Measurements from ENCODE around the gene PRAMEF17.
"Not testable (repeated sequence)": the region's sequence is repeated elsewhere in the genome, so short reads cannot be mapped to it uniquely, and the experiment has no call there.

PRAMEF17 gene, protein sequence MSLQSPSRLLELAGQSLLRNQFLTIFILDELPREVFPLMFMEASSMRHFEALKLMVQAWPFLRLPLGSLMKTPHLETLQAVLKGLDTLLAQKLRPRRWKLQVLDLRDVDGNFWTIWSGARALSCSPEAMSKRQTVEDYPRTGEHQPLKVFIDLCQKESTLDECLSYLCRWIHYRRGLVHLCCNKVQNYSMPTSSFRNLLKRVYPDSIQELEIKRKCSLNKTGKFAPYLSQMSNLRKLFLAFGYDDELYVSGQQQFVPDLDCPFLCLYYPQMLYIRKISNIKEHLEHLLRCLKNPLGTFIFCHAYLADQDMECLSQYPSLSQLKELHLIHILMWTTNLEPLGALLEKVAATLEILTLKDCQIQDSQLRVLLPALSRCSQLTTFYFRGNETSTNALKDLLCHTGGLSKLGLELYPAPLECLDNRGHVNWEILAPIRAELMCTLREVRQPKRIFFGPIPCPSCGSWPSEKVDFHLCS

DNA sequence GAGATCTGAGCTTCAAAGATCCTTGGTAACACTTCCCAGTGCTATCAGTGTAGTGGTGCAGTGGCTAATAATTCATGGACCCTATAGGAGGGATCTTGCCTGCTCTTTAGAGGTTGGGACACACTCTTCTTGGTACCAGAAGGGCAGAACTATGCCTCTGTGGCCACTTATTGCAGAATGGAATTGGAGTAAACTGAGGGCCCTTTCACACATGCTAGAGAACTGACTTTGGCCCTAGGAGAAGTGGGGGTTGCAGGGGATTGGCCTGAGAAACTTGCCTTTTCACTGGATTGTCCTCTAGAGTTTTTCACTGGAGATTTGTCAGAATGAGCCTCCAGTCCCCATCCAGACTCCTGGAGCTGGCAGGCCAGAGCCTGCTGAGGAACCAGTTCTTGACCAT is at the start of gene PRAMEF17:
PRAMEF17 (plus strand) TSS at position 301 of the 400 bp plus-strand sequence; CDS start at position 327, 26 bp downstream.
- DNase-seq: not testable (repeated sequence)

DNA sequence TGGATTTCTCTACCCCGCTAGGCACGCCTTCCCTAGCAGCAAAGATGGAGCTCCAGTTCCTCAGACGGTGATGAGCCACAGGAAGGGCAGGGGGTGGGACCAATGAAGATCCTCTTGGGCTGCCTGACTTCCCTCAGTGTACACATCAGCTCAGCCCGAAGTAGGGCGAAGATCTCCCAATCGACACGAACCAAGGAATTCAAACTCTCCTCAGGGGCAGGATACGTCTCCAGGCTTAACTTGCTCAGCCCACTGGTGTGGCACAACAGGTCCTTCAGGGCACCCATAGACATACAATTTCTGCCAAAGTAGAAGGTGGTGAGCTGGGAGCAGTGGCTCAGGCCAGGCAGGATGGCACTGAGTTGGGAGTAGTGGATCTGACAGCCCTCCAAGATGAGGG is 46.9 kb upstream of the PRAMEF17 start:
- not testable (repeated sequence) for DNase-seq

DNA sequence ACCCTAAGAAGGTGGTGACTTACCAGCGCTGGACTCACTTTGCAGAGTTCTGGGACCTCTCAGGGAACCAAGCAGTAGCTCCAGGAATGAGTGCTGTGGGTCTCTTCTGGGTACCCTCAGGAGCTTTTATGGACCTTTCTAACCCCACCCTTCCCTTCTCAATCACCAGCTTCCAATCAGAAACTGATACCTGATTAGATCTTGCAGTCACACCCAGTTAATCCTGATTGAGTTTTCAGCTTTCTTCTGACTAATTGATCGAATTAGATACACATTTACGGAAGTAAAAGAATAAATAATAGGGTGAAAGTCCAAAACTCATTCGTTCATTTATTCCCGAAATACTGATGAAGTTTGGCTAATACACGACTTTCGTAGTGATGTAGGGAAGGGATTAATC is 42.4 kb upstream of the PRAMEF17 start, which contains the start of gene PRAMEF14:
PRAMEF14 (minus strand) TSS at position 101 of the 400 bp plus-strand sequence. CDS start 1,820 bp downstream, outside the sequence.
- DNase-seq: not testable (repeated sequence)

DNA sequence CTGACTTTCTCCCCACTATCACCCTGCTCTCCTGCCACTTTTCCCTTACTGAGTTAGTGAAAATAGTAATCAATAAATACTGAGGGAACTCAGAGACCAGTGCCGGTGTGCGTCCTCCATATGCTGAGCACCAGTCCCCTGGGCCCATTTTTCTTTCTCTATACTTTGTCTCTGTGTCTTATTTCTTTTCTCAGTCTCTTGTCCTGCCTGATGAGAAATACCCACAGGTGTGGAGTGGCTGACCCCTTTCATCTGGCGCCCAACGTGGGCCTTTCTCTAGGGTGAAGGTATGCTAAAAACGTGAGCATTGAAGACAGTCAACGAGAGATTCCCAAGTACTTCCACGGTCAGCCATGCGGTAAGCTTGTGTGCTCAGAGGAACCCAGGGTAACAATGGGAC is 36.0 kb upstream of the PRAMEF17 start:
- DNase-seq: not testable (repeated sequence)

DNA sequence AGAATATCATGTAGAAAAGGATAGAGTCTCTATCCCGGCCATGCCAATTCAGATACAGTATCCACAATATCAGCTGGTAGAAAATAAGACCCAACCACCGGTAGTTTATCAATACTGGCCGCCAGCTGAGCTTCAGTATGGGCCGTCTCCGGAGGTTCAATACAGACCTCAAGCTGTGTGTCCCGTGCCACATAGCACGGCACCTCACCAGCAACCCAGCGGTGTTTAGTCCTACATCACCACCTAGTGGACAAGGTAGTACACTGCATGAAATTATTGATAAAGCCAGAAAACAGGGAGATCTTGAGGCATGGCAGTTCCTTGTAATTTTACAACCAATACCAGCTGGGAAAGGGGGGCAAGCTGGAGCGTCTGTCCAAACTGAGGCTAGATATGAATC is 35.0 kb upstream of the PRAMEF17 start:
- DNase-seq: not testable (repeated sequence)

DNA sequence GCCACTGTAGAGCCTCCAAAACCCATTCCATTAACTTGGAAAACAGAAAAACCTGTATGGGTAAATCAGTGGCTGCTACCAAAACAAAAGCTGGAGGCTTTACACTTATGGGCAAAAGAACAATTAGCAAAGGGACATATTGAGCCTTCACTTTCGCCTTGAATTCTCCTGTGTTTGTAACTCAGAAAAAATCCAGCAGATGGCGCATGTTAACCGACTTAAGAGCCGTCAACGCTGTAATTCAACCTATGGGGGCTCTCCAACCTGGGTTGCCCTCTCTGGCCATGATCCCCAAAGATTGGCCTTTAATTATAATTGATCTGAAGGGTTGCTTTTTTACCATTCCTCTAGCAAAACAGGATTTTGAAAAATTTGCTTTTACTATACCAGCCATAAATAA is 32.7 kb upstream of the PRAMEF17 start:
- peak in 3 of 56 donors; percentile 1 to 22 (median 7) for DNase-seq

DNA sequence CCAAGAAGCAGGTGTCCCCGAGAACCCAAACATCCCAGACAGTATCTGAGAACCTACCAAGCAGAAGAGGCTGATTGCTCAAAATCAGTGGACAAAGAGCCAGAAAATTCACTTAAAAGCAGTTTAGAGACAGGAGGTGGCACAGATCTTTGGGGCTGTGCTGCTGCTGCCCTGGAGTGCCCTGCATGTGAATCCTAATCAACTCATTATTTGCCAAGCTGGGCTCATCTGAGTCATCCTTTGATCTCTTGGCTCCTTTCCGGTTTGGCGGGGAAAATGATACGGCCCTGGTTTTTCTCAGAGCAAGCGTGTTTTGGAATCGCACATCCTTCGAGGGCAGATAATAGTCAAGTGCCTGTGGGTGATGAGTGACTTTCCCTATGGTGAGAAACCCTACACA is 27.1 kb upstream of the PRAMEF17 start:
- DNase-seq: not testable (repeated sequence)

DNA sequence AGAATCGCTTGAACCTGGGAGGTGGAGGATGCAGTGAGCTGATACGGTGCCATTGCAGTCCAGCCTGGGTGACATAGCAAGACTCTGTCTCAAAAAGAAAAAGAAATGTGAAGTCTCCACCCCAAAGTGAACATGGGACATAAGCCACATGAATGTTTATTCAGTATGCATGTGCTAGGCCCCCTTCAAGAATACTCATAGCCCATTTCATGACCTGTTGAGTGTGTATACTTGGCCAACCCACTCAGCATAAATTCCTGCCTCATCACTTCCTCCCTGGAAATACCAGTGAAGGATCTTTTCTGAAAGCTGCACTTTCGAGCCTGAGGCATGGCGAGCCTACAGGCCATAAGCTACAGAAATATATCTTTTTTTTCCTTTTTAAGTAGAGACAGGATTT is 24.5 kb upstream of the PRAMEF17 start:
- not testable (repeated sequence) for DNase-seq

DNA sequence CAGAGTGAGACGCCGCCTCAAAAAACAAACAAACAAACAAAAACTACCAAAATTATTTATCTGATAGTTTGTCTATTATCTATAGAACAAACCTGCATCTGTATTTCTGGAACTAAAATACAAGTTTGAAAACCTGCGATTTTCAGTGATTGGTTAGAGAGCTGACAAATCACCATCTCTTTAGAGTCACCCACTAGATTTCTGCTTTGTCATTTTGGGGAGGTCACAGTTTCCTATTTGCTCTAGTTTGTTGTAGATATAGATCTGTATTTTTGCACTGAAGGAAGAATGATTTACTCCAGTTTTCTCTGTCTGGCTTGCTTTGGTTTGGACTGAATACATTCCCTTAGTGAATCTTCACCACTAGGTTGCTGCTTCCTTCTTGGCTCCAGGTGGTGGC is 22.9 kb upstream of the PRAMEF17 start:
- not testable (repeated sequence) for DNase-seq

DNA sequence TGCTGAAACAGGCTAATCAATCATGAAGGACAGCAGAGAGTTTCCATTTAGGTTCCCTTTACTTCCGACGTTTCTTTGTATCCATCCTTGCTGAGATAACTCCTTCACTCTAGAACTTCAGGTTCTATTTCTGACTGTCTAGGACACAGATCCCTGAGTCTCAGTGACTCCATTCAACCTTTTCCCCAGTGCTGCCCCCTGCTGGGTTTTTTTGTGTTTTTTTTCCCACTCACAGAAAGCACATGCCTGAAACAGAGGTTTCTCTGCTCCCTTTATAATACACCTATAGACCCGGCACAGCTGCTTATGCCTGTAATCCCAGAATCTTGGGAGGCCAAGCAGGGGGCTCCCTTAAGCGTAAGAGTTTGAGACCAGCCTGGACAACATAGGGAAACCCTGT is 20.9 kb upstream of the PRAMEF17 start:
- DNase-seq: peak in 6 of 56 donors; percentile 0 to 53 (median 4)

DNA sequence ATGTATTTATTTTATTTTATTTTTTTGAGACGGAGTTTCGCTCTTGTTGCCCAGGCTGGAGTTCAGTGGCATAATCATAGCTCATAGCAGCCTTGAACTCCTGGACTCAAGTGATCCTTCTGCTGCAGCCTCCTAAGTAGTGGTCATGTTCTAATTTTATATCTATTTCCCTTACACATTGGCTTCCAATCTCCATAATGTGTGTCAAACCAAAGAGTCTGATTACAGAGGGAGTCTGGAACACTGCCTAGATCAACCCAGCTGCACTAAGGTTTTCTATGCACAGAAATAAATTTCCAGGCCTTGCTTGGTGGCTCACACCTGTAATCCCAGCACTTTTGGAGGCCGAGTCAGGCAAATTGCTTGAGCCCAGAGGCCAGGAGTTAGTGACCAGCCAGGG is 10.4 kb upstream of the PRAMEF17 start:
- not testable (repeated sequence) for DNase-seq

DNA sequence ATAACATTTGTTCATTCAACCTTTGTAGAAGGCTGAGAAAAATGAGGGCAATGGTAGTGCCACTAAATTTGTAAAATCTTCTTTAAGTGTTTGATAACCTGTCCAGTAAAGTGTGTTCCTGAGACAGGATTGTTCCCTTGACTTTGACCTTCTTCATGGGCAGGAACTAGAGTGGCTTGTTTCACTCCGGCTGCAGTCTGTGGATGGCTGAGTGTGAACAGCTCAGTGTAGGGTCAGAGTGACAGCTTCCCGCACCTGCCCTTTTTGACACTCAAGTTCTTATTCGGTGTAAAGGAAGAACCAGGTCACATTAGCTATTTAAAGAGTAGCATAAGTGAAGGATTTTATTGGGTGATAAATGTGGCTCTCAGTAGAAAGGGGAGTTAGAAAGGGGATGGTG is 9.1 kb upstream of the PRAMEF17 start:
- DNase-seq: not testable (repeated sequence)

DNA sequence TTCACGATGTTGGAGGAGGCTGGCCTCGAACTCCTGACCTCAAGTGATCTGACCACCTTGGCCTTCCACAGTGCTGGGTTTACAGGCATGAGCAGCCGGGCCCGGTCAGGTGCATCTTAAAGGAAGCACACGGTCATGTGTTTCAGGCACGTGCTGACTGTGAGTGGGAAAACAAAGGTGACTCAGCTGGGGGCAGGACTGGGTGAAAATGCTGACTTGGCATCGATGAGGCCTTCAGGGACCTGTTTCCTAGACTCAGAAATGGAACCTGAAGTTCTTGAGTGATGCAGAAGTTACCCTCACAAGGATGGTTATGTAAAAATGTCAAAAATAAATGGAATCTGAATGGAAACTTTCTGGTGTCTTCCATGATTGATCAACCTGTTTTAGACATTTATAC is 3.6 kb downstream of the PRAMEF17 start:
- not testable (repeated sequence) for DNase-seq

DNA sequence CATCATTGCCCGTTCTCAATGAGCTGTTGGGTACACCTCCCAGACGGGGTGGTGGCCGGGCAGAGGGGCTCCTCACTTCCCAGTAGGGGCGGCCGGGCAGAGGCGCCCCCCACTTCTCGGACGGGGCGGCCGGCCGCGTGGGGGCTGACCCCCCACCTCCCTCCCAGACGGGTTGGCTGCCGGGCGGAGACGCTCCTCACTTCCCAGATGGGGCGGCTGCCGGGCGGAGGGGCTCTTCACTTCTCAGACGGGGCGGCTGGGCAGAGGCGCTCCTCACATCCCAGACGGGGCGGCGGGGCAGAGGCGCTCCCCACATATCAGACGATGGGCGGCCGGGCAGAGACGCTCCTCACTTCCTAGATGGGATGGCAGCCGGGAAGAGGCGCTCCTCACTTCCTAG is 5.3 kb downstream of the PRAMEF17 start:
- DNase-seq: not testable (repeated sequence)

DNA sequence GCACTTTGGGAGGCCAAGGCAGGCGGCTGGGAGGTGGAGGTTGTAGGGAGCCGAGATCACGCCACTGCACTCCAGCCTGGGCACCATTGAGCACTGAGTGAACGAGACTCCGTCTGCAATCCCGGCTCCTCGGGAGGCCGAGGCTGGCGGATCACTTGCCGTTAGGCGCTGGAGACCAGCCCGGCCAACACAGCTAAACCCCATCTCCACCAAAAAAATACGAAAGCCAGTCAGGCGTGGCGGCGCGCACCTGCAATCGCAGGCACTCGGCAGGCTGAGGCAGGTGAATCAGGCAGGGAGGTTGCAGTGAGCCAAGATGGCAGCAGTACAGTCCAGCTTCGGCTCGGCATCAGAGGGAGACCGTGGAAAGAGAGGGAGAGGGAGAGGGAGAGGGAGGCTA is 5.9 kb downstream of the PRAMEF17 start:
- not testable (repeated sequence) for DNase-seq

DNA sequence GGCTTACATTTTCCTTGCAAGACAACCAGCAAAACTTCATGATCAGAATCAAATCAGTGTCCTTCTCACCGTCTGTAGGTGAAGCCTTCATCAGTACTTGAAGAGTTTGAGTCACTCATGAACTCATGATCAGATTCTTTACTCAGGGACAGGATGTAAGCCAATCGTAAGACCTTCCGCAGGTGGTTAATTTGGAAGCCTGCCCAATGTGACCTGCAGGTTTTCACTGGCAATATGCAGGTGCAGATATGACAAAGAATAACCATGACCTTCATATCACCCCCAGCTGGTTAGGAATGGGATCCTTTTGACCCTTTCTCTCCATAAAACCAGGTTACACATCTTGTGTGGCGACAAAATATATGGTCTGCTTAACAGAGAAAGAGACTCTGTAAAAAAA is 18.4 kb downstream of the PRAMEF17 start:
- no peak for DNase-seq

DNA sequence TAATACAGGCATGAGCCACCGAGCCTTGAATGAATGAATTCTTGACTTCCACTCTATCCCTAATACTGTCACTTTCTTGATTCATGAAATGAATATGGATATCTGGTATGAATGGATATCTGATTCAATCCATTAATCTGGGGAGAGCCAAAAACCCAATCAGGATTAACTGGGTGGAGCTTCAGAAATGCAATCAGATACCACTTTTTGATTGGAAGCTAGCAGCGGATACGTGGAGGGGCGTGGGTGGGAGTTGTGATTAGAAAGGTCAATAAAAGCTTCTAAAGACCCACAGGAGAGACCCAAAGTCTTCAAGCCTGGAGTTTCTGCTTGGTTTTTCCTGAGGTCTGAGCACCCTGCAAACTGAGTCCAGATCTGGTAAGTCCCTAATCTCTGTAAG is 20.7 kb downstream of the PRAMEF17 start, which contains the start of gene PRAMEF20:
PRAMEF20 (plus strand) TSS at position 301 of the 400 bp plus-strand sequence. CDS start 5,905 bp downstream, outside the sequence.
- not testable (repeated sequence) for DNase-seq

DNA sequence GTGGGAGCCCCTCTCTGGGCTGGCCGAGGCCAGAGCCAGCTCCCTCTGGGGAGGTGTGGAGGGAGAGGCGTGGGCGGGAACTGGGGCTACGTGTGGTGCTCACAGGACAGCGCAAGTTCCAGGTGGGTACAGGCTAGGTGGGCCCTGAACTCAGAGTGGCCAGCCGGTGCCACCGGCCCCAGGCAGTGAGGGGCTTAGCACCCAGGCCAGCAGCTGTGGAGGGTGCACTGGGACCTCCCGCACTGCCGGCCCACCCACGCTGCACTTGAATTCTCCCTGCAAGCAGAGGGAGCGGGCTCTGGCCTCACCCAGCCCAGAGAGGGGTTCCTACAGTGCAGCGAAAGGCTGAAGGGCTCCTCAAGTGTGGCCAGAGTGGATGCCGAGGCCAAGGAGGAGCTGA is 41.1 kb downstream of the PRAMEF17 start:
- DNase-seq: no peak

DNA sequence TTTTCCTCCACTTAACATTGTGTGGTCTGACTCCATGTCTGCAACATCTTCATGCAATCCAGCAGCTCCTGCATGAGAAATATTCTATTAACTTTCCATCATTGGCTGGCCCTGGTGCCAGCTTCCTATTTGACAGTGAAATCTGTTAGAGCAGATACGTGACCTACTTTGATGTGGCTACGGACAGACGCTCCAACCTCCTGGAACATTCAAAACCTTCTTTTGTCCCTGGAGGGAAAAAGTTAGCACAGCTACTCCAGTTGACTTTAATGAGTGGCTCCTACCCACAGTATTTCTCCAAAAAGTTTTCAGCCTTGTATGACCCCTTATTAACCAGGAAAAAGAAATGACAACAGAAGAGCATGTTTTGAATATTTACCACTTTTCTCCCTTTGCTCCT is 42.8 kb downstream of the PRAMEF17 start:
- no peak for DNase-seq

DNA sequence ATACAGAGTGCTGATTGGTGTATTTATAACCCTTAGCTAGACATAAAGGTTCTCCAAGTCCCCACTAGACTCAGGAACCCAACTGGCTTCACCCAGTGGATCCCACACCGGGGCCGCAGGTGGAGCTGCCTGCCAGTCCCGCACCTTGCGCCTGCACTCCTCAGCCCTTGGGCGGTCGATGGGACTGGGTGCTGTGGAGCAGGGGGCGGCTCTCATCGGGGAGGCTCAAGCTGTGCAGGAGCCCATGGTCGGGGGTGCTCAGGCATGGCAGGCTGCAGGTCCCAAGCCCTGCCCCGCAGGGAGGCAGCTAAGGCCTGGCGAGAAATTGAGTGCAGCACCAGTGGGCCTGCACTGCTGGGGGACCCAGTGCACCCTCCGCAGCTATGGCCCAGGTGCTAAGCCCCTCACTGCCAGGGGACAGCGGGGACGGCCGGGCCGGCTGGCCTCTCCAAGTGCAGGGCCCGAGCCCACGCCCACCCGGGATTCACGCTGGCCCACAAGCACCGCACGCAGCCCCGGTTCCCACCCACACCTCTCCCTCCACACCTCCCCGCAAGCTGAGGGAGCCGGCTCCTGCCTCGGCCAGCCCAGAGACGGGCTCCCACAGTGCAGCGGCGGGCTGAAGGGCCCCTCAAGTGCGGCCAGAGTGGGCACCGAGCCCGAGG is 44.4 kb downstream of the PRAMEF17 start:
- not testable (repeated sequence) for DNase-seq

DNA sequence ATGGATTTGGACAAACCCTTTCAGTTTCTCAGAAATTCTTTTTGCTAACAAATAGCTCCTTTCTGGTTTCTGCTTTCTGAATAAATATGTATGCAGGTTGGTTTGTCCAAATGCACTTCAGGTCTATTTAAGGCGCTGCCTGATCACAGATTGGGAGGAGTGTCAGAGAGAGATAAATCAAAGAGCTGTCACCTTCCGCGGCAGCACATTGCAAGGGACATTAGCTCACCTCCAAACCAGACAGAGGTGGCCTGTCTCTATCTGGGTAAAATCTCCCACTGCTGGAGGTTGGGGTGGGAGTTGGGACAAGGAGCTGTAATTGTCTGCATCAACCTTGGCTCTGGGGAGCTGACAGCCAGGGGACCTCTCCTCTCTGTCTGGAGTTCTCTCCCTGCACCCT is 46.0 kb downstream of the PRAMEF17 start:
- no peak for DNase-seq

DNA sequence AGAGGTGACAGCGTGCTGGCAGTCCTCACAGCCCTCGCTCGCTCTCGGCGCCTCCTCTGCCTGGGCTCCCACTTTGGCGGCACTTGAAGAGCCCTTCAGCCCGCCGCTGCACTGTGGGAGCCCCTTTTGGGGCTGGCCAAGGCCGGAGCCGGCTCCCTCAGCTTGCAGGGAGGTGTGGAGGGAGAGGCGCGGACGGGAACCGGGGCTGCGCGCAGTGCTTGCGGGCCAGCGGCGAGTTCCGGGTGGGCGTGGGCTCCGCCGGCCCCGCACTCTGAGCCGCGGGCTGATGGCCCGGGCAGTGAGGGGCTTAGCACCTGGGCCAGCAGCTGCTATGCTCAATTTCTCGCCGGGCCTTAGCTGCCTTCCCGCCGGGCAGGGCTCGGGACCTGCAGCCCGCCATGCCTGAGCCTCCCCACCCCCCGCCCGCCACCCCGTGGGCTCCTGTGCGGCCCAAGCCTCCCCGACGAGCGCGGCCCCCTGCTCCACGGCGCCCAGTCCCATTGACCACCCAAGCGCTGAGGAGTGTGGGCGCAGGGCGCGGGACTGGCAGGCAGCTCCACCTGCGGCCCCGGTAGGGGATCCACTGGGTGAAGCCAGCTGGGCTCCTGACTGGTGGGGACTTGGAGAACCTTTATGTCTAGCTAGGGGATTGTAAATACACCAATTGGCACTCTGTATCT is 49.8 kb downstream of the PRAMEF17 start:
- not testable (repeated sequence) for DNase-seq
